Hepatocyte (in vitro differentiated cells): ENCODE results near the gene MFN2. TPM values are rescaled to one million over a fixed set of nuclear protein-coding genes. Genes with fewer than 3 reads are reported as not detected.
"Not testable (repeated sequence)": the region's sequence is repeated elsewhere in the genome, so short reads cannot be mapped to it uniquely, and the experiment has no call there.

Source experiments
- DNase-seq: peaks from one replicate; pipeline ENCODE4 v3.0.0-alpha.2; 2016; ENCODE audit warnings: low spot score
- H2AFZ ChIP-seq: fragments of 200-600 bp; sonication (generic); 2 replicates; pipeline ENCODE4 v1.6.0; 2016; ENCODE audit warnings: antibody characterized with exemption, mild to moderate bottlenecking
- H3K27ac ChIP-seq: fragments of 200-600 bp; sonication (generic); 2 replicates; pipeline ENCODE4 v1.5.1; 2016; ENCODE audit warnings: mild to moderate bottlenecking
- H3K27me3 ChIP-seq: fragments of 200-600 bp; sonication (generic); 2 replicates; pipeline ENCODE4 v1.6.1; 2016
- H3K36me3 ChIP-seq: fragments of 200-600 bp; sonication (generic); replicated peaks from 2 replicates; pipeline ENCODE4 v1.5.1; 2016; ENCODE audit warnings: low read depth; ENCODE audit not compliant: insufficient read depth
- H3K4me1 ChIP-seq: fragments of 200-600 bp; sonication (generic); 2 replicates; pipeline ENCODE4 v1.5.1; 2016; ENCODE audit warnings: mild to moderate bottlenecking, moderate library complexity; ENCODE audit not compliant: insufficient read depth
- H3K4me2 ChIP-seq: fragments of 200-600 bp; sonication (generic); 2 replicates; pipeline ENCODE4 v1.6.0; 2016
- H3K4me3 ChIP-seq: fragments of 200-600 bp; sonication (generic); 2 replicates; pipeline ENCODE4 v1.5.1; 2016; ENCODE audit warnings: mild to moderate bottlenecking
- H3K79me2 ChIP-seq: fragments of 200-600 bp; sonication (generic); 2 replicates; pipeline ENCODE4 v1.6.0; 2017; ENCODE audit warnings: mild to moderate bottlenecking
- H3K9me2 ChIP-seq: fragments of 200-600 bp; sonication (generic); replicated peaks from 2 replicates; pipeline ENCODE4 v1.6.0; 2017; ENCODE audit warnings: mild to moderate bottlenecking; ENCODE audit not compliant: insufficient read depth
- H3K9me3 ChIP-seq: fragments of 200-600 bp; sonication (generic); 2 replicates; pipeline ENCODE4 v1.5.1; 2016; ENCODE audit warnings: low read depth, mild to moderate bottlenecking
- H4K20me1 ChIP-seq: fragments of 200-600 bp; sonication (generic); 2 replicates; pipeline ENCODE4 v1.6.0; 2016; ENCODE audit warnings: mild to moderate bottlenecking; ENCODE audit not compliant: insufficient read depth, poor library complexity, severe bottlenecking
- CTCF ChIP-seq: fragments of 200-600 bp; sonication (generic); IDR thresholded peaks from 2 replicates; pipeline ENCODE4 v1.5.1; 2016; ENCODE audit warnings: antibody characterized with exemption, mild to moderate bottlenecking; ENCODE audit not compliant: poor library complexity
- EZH2 ChIP-seq: fragments of 200-600 bp; sonication (generic); IDR thresholded peaks from 2 replicates; pipeline ENCODE4 v1.6.1; 2016; ENCODE audit warnings: antibody characterized with exemption, mild to moderate bottlenecking, borderline replicate concordance
- EZH2phosphoT487 ChIP-seq: fragments of 200-600 bp; sonication (generic); IDR thresholded peaks from one replicate; pipeline ENCODE4 v1.6.1; 2018; ENCODE audit warnings: antibody characterized with exemption, mild to moderate bottlenecking, low read depth, moderate library complexity; ENCODE audit not compliant: unreplicated experiment, severe bottlenecking
- WGBS: methylation state at CpG from one replicate; pipeline ENCODE4 v1.1.6; 2016; ENCODE audit warnings: low lambda C conversion rate; ENCODE audit errors: missing lambda C conversion rate; 5-methylcytosine and 5-hydroxymethylcytosine counted together
- polyA plus RNA-seq: library from polyadenylated mRNA; unstranded; fragments of >200 nt; fragmentation: Nextera tagmentation; extraction: Ambion mirVana; gene quantifications from 2 replicates; pipeline ENCODE4 v1.2.1, GENCODE V29; 2016
- total RNA-seq: library from RNA; depleted of rRNA; stranded (reverse); fragments of >200 nt; gene quantifications from 2 replicates; pipeline ENCODE4 v1.2.3, GENCODE V29; 2014

MFN2 gene
- total and polyA plus RNA-seq, 2 experiments from 2014 or later, result 43.1 to 54.3 TPM

GRCh38 chr1:12040457-12041051, 60.3 kb downstream of the MFN2 start:
- no peak for TF ChIP-seq EZH2phosphoT487
- Histone ChIP-seq H3K79me2 (no peaks in the 10 kb centered on the region), H3K9me3 (no peaks in the 10 kb centered on the region), H3K36me3 (no peaks in the 10 kb centered on the region), H3K27me3 (no peaks in the 10 kb centered on the region), H3K27ac (no peak overlapping the region), H4K20me1 (no peaks in the 10 kb centered on the region), H2AFZ (no peak overlapping the region), H3K4me3 (no peak overlapping the region), H3K4me1 (no peaks in the 10 kb centered on the region), H3K9me2 (no peaks in the 10 kb centered on the region), H3K4me2 (no peak overlapping the region)
- no peak for DNase-seq
- 74% methylated on average over 6 of the region's 6 CpGs for WGBS

- not testable (repeated sequence) for H3K4me2 ChIP-seq, H3K27ac ChIP-seq
- 84% methylated on average over 15 of the region's 15 CpGs for WGBS
Measured at GRCh38 chr1:12044187-12044877, 64.1 kb downstream of the MFN2 start.

GRCh38 chr1:12046749-12047119, 66.5 kb downstream of the MFN2 start:
- H3K36me3 ChIP-seq, result no peaks in the 10 kb centered on the region
- no peak overlapping the region for H3K4me2 ChIP-seq
- no peak overlapping the region for H2AFZ ChIP-seq
- no peaks in the 10 kb centered on the region for H3K79me2 ChIP-seq
- H3K27me3 ChIP-seq, result no peaks in the 10 kb centered on the region
- no peak overlapping the region for H3K4me3 ChIP-seq
- 98% methylated on average over 6 of the region's 6 CpGs for WGBS
- H3K4me1 ChIP-seq, result peaks cover 2% of the 10 kb centered on the region
- no peaks in the 10 kb centered on the region for H3K9me3 ChIP-seq
- no peaks in the 10 kb centered on the region for H4K20me1 ChIP-seq
- H3K27ac ChIP-seq, result no peak overlapping the region
- DNase-seq, result no peak
- no peak for TF ChIP-seq CTCF
- no peak for TF ChIP-seq EZH2phosphoT487
- no peak for TF ChIP-seq EZH2
- H3K9me2 ChIP-seq, result no peaks in the 10 kb centered on the region

More at GRCh38 chr1:12044187-12044877, 64.1 kb downstream of the MFN2 start:
- H3K27me3 ChIP-seq, H3K79me2 ChIP-seq, H3K4me1 ChIP-seq, H3K9me2 ChIP-seq, H3K36me3 ChIP-seq, H3K9me3 ChIP-seq, DNase-seq, H2AFZ ChIP-seq, H4K20me1 ChIP-seq, H3K4me3 ChIP-seq: not testable (repeated sequence)

GRCh38 chr1:12047120-12047876, 67.1 kb downstream of the MFN2 start:
- no peak for TF ChIP-seq EZH2
- TF ChIP-seq EZH2phosphoT487, result no peak
- TF ChIP-seq CTCF, result no peak
- peaks cover 6% of the 10 kb centered on the region for H3K4me1 ChIP-seq
- H3K9me2 ChIP-seq, result no peaks in the 10 kb centered on the region
- no peaks in the 10 kb centered on the region for H3K79me2 ChIP-seq
- H4K20me1 ChIP-seq, result no peaks in the 10 kb centered on the region
- no peak overlapping the region for H3K4me3 ChIP-seq
- no peak overlapping the region for H3K4me2 ChIP-seq
- no peaks in the 10 kb centered on the region for H3K9me3 ChIP-seq
- no peaks in the 10 kb centered on the region for H3K36me3 ChIP-seq
- H3K27ac ChIP-seq, result no peak overlapping the region
- DNase-seq, result no peak
- 83% methylated on average over 18 of the region's 18 CpGs for WGBS
- H2AFZ ChIP-seq, result no peak overlapping the region
- no peaks in the 10 kb centered on the region for H3K27me3 ChIP-seq
